ENCODE measurements around the gene BCAS3.

DNA sequence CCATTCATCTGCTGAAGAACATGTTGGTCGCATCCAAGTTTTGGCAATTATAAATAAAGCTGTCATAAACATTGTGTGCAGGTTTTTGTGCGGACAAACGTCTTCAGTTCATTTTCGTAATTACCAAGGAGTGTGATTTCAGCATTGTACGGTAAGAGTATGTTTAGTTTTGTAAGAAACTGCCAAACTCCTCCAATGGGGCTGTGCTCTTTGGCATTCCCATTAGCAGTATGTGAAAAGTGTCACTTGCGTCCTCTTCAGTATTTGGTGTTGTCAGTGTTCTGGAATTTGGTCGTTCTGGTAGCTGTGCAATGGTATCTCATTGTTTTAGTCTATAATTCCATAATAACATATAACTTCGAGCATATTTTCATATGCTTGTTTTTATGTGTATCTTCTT is 120.9 kb downstream of the BCAS3 start:
- TF ChIP-seq, protein P1, sequence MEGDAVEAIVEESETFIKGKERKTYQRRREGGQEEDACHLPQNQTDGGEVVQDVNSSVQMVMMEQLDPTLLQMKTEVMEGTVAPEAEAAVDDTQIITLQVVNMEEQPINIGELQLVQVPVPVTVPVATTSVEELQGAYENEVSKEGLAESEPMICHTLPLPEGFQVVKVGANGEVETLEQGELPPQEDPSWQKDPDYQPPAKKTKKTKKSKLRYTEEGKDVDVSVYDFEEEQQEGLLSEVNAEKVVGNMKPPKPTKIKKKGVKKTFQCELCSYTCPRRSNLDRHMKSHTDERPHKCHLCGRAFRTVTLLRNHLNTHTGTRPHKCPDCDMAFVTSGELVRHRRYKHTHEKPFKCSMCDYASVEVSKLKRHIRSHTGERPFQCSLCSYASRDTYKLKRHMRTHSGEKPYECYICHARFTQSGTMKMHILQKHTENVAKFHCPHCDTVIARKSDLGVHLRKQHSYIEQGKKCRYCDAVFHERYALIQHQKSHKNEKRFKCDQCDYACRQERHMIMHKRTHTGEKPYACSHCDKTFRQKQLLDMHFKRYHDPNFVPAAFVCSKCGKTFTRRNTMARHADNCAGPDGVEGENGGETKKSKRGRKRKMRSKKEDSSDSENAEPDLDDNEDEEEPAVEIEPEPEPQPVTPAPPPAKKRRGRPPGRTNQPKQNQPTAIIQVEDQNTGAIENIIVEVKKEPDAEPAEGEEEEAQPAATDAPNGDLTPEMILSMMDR (IDR thresholded peaks at IDR 0.05), result no peak
- no peak for TF ChIP-seq POLR2A (IDR thresholded peaks at IDR 0.05)

Data from lower leg skin (tissue), 3 donors.